Ovary (tissue), 3 donors: ENCODE measurements around the gene SLC39A11.

ENCODE experiments used
- CTCF ChIP-seq, 3 donors: fragments of 450-650 bp in 2 of 3; fragments of 200-600 bp in 1 of 3; IDR thresholded peaks; one replicate each; pipeline versions ENCODE4 v1.5.1 to v1.8.0; 2016 to 2022; ENCODE audit warnings: antibody characterized with exemption in 3 of 3, mild to moderate bottlenecking in 1 of 3
- EP300 ChIP-seq: sonication (generic); formaldehyde crosslinking; IDR thresholded peaks from one replicate; pipeline ENCODE4 v1.6.1; 2017; ENCODE audit warnings: antibody characterized with exemption
- POLR2A ChIP-seq: fragments of 450-650 bp; IDR thresholded peaks from one replicate; pipeline ENCODE4 v1.6.1; 2017; ENCODE audit warnings: antibody characterized with exemption, mild to moderate bottlenecking, moderate library complexity
- donor health status: DM: no; HTN: no; CAD: no.

GRCh38 chr17:72906306-72906705, 186.2 kb downstream of the SLC39A11 start:
- no peak for TF ChIP-seq POLR2A
- no peak for TF ChIP-seq CTCF (IDR thresholded peaks at IDR 0.05)
- no peak for TF ChIP-seq EP300
